ENCODE results near the gene MACROD1.

MACROD1 gene

DNA sequence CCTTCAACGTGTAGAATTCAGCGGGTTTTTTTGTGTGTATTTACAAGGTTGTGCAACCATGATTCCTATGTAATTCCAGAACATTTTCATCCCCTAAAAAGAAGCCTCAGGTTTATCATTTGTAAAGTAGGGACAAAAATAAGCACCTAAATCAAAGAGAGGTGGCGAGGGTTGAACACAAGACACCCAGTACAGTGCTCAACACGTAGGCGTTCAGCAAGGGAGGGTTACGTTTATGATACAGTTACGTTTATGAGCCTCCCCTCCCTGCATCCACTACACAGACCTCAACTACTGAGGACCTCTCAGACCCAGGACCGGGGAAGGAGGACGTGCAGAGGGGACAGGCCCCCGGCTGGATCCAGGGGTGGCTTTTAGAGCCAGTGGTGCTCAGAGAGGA lies 85.5 kb downstream of the MACROD1 start:
- DNase-seq = no peak

DNA sequence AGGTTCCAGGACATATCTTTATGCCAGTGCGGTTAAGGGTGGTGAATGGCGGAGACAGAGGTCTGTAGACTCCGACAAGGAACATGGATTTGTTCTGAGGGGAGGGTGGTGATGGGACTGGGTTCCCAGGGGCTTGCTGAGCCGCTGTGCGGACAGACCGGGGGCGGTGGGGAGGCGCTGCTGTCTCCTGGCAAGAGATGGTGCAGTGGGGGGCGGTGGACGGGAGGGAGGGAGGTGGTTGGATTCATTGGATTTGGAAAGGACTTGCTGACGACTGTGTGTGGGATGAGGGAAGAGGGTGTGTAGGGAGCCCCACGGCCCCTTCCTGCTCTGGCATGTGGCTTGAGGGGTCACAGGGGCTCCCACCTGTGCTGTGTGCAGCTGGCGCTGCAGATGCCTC lies 87.0 kb downstream of the MACROD1 start:
- peak in 3 of 58 donors; percentile 23 to 37 (median 32) for DNase-seq

DNA sequence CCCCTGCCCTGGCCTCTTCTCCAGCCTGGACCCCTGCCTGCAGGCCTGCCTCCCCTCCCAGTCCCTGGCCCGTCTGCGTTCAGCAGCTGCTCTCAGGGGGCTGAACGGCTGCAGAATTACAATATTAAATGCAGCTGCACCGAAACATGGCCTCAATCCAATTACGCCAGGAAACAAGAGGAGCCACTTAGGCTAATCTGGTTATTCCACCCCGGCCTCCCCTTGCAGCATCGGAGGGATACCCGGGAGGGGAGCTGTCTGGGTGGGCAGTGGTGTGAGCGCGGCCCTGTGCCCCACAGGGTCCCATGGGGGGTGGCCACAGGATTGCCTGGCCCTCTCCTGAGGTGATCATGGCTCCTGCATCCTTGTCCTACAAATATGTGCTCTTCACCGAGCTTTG lies 87.6 kb downstream of the MACROD1 start:
- DNase-seq = peak in 7 of 58 donors; percentile 11 to 45 (median 33)

DNA sequence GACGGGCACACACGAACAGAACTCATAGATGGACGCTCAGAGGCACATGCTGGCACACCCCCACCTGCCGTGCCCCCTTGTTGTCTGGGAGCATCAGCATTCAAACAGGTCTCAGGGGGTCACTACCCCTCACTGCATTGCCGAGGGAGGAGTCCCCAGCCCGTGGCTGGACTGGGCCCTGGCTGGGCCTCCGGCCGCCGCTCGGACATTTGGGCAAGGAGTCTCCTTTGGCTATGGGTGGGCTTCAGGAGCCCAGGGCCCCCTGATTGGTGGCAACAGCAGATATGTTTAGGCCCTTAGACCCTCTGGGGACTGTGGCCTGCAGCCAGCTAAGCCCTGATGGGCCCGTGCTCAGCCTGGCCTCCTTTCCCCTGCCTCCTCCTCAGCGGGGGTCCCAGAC lies 88.3 kb downstream of the MACROD1 start:
- DNase-seq = no peak

DNA sequence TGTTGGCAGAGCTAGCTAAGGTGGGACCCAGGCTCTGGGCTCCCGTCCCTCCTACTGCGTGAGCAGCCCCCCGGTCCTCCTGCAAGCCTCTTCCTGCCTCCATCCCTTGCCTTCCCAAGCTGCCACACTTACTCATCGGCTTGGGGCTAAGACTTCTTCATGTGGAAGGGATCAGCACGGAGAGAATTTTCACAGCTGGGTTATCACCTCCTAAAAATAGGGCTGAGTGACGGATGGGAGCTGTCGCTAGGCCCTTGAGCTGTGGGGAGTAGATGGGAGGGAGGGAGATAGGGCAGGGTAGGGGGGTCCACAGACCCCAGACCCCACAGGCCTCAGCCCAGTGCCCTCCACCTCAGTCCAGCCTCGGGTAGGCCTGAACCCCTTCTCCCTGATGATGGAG lies 89.2 kb downstream of the MACROD1 start:
- peak in 1 of 58 donors; percentile 34 for DNase-seq

DNA sequence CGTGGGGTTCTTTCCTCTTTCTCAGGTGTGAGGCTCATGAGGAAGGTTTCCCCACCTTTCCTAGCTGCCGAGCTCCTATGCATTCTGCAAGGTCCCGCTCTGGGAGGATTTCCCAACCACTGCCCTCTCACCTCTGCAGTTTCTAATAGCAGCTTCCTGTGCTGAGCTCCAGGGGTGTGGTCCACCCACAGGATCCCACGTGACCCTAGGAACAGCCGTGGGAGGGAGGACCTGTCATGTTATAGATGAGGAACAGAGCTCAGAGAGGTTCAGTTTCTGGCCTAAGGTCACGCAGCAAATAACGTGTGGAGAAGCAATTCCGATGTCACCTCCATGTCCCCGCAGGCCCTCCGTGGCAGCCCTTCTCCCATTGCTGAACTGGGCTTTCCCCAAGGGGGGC lies 91.7 kb downstream of the MACROD1 start:
- peak in 1 of 58 donors; percentile 46 for DNase-seq

DNA sequence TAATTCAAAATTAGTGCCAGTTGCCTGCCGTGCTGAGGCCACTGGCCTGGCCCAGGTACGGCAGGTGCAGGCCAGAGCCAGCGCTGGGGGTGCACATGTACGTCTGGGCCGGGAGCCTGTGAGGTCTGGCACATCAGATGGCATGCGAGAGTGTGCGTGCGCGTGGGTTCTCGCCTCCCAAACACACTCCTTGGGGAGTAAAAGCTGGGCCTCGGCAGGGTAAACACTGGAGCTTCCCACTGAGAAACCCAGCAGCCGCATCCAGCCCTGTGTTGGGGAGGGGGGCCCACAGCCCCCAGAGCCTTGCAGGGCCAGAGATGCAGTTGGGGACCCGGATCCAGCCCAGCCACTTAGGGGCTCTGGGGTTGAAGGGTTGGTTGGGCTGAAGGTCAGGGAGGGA lies 92.4 kb downstream of the MACROD1 start:
- DNase-seq = peak in 5 of 58 donors; percentile 17 to 52 (median 25)

DNA sequence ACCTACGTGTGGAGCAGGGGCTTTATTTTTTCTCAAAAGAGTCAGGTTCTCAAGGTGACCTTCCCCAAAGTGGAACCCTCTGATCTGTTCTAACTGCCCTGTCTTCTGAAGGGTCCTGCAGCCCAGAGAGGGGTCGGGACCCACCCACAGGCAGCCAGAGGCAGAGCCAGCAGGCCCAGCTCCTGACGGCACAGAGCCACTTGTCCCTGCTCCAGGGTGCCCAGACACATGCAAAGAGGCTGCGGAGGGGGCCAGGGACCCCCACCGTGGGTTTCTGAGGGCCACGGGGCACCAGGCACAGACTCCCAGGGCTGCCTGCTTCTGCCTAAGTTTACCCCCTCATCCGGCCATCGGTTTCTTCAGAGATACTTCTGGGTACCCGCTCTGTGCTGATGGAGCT lies 93.0 kb downstream of the MACROD1 start:
- no peak for DNase-seq

DNA sequence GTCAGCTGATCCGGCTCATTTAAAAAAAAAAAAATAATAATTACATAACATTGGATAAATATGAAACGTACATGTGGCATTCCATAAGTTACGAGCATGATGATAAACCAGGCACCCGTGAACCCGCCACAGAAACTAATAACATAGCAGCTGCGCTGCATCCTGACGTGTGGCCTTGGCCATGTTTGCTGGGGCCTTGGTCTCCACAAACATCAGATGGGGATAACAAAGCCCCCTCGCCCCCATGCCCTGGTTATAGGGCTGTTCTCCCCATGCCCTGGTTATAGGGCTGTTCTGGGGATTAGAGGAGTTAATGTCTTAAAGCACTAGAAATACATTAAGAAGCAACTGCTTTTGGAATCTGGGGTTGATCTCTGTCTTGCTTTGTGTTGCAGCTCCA lies 93.5 kb downstream of the MACROD1 start:
- DNase-seq = no peak

DNA sequence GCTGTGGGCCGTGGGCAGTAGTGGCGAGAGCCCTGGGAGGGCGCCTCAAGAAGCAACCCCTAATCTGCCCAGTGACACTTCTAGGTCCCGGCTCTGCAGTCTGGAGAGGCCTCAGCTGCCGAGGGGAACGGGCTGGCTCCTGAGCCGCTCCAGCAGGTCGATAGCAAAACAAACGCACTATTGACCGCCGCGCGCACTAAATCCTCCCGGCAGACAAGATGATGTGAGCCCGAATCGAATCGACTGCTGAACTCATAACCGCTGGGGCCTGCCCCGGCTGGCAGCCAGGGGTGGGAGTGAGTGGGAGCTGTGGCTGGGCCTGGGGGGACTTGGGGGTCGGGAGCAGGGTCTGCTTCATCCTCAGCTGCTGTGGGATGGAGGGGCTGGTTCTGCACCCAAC lies 94.1 kb downstream of the MACROD1 start:
- DNase-seq = peak in 7 of 58 donors; percentile 13 to 33 (median 21)

DNA sequence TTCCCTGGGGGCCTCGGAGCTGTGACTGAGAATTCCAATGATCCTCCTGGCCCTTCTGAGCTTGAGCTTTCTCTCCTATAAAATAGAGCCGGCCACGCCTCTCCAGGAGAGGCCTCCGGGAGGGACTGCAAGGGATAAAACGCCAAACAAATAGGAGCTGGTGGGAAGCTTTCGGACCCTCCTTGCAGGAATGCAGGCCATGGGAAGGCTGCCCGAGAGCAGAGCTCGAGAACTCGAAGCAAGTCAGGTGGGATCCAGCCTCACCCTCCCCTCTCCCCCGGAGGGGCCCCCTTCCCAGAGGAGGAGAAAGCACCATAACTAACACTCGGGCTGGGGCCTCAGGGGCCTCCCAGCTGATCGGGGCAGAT lies 95.6 kb downstream of the MACROD1 start:
- no peak for DNase-seq

DNA sequence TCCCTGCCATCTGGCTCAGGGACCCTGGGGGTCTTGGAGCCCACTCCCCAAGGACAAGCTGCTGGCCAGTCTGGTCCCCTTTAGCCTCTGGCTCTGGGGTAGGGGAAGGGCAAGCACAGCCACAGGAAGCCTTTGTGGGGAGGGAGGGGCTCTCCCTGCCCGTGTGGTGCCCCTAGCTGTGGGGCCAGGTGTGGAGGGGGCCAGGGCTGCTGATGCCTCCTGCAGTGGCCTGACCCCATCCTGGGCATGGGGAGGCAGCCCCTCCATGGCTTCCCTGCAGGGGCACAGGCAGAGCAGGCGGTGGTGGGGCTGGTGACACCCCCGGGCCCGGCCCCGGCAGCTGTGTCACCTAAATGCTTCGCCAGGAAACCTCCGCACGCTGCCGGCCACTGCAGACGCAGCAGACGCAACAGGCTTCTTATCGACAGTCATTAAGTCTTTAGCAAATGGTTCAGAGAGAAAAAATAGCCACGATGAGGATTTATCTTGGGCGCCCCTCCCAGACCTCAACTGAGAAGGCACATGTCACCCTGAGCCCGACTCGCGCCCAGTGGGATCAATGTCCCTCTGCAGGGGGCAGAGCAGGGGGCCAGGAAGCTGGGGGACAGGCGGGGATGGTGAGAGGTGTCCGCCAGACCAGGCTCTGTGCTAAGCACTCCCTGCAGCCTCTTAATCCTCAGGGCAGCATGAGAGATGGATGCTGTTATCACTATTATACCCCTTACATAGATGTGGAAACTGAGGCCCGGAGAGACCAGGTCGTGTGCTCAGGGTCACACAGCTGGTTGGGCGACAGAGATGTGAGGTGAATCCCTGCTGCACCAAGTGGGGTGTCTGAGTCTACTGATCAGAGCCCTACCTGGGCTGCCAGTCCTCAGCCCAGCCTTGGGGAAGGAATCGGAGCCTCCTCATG lies 96.3 kb downstream of the MACROD1 start:
- DNase-seq = no peak

DNA sequence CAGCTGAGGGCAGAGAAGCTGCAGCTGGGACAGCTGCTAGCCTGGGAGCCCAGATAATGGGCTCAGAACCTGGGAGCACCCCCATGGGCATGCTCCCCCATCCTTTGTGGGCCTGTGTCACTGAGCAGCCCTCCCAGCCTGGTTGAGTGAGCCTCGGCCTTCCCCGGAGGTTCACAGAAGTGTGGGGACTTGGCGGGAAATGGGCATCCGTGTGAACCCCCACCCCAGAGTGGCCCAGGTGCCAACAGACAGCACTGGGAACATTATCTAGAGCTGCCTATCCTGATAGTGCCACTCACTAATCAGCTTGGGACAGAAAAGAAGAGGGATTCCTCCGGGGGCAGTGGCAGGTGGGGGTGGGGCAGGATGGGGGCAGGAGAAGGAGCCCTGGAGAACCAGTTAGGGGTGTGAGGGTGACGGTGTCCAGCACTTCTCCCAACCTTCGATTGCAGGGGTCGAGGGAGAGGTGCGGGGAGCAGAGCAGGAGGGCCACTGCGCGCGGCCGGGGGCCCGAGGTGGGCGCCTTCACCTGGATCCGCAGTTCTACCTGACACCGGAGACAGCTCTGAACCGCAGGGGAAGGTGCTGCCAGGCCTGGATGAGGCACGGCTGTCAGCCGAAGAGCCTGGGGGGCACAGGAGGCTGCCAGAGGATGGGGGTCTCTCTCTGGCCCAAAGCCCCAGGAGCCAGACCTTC lies 97.1 kb downstream of the MACROD1 start:
- no peak for DNase-seq

DNA sequence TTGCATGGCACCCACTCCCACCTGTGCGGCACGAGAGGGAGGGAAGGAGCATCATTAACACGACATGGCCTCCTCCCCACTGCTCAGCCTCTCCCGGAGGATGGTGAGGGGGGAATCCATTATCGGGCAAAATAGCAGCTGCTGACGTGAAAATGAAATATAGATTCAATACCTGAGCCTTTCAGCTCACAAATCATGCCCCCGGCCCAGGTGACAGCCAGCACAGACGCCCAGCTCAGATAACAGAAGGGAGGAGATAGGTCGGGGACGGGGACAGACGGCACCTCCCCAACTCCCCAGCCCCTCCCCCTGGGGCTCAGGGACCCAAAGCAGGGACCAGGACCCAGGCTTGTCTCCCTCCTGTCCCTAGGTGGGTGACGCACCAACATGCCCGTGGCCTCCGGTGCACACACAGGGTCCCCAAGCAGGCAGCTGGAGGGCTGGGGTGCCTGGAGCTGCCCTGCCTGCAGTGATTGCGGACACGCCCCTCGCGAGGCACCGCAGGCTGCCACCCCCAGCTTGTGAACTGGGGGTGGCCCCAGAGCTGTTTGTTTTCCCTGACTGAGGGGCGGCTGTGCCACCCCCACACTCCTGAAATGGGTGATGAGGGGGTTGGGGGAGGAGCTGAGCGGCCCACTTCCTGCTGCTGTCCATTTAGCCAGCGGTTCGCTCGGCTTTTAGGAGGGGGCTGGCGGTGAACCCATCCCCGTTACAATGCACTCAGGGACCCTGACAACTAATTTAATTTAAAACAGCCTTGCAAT lies 98.5 kb downstream of the MACROD1 start:
- no peak for DNase-seq

DNA sequence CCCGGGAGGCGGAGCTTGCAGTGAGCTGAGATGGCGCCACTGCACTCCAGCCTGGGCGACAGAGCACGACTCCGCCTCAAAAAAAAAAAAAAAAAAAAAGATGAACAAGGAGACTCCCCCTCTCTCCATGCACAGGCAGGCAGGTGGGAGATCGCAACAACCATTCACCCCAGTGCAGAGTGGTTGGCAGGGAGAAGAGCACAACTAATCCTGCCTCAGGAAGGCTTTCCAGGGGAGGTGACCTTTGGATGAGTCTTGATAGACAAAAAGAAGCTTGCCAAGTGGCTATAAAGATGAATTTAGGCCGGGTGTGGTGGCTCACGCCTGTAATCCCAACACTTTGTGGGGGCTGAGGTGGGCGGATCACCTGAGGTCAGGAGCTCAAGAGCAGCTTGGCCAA lies 100.2 kb downstream of the MACROD1 start:
- DNase-seq = no peak

DNA sequence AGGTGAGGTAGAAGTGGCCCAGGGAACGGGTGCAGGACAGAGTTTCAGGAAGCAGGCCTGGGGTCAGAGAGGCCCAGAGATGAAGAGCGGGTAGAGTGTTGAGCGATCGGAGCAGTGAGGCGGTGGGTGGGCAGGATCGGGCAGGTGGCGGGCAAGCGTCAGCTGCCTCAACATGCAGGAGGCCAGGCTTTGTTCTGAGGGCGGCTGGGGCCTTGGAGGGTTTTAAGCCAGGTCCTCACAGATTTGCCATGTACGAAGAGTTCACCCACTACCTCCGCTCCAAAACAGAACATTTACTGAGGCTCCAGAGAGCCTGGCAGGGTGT lies 100.8 kb downstream of the MACROD1 start:
- DNase-seq = no peak

DNA sequence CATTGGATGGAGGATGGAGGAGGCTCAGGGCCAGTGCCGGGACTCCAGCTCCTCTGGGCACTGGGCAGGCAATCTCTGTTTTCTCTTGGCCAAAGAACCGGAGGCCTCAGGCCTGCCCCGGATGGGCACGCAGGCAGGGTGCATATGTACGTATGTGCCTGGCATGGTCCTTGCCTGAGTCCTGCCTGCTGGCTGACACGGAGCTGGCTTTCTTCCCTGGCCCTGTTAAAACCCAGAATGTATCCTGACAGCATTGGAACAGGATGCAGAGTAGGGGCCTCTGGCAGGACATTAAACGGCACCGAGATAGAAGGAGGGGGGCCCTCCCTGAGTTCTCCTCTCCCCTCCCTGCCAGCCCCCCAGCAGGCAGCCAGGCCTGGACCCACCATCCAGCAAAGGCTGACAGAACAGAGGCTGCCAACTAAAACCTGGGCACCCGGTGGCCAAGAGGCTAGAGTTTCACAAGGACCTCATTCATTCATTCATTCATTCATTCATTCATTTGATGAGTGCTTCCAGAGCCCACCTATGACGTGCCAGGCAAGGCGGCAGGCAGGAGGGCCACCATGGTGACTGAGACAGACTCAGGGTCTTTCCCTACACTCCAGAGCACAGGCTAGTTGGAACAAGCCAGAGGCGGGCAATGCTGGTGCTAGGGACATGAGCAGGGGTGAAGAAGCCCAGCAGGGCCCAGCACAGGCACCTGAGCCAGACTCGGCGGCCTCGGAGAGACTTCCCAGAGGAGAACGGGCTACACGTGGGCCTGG lies 101.4 kb downstream of the MACROD1 start:
- no peak for DNase-seq

DNA sequence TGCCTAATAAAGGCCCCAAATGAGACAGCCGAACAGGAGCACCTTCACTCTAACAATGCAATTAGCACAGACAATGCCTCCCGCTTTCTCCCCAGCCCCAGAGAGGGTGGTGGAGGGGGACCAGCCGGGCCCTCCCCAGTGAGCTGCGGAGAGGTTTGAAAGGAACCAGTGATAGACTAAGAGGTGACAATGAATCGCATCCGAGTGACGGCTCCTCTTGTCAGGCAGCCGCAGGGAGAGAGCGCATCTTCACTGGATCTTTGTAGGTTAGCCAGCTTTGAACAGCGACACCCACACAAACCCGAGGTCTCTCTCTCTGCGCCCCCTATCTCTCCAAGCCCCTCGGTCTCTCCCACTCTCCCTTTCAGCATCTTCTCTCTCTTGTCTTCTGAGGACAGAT lies 102.1 kb downstream of the MACROD1 start:
- DNase-seq = peak in 3 of 58 donors; percentile 36 to 44 (median 41)

DNA sequence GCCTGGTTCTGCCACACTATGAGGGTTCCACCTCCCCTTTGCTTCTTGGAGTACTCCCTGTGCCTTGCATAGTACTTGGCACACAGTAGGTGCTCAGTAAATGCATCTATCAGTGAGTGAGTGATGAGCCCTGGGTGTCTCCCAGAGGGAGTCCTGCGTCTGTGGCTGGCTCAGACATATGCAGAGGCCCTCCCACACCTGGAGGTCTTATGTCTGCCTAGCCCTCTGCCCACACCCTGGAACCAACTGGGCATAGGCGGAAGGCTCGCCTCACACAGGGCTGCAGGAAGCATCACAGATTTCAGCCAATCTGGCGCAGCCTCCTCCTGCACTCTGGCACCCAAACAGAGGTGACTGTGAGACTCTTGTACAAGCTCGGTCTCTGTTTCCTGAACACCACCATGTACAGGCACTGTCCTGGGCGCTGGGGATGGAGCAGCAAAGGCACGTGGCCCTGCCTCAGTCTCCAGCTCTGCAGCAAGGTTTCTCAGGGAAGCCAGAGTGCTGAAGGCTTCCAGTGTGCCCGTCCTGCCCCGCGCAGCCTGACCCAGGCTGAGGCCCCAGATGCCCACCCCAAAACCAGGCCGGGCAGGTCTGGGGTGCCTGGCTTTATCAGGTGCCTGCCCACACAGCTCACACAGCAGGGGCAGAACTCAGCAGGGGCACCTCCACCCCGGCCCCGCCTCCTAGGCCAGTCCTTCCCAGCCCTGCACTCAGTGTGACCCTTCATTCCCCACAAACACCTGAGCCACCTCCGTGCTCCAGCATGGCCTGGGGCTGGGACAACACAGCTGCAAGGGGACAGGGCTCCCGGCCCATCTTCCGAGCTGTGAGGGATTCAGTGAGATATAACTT lies 103.5 kb downstream of the MACROD1 start:
- no peak for DNase-seq

DNA sequence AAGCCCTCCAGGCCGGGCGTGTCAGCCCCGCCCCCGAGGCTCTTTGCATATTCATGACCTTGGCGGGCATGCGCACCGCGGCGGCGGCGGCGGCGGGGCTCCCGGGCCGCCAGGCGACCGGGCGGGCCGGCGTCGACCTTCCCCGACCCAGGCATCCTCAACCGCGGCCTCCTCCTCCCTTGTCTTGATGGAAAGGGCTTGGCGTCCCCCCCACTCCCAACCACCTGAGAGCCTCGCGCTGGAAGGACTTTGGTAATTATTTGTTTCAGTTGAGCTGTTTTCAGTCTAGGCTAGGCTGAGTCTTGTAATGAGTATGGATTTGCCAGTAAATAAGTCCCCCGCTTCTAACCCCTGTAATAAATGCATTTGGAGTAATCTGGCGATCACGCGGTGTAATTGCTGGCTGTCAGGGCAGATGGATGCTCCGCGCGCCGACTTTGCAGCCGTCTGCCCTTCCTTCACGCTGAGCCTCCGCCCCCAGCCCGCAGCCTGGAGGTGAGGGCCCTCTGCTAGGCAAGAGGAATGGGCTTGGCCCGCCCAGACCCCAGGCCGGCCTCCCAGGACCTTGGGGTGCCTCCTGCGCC lies 105.0 kb downstream of the MACROD1 start:
- DNase-seq = peak in 40 of 58 donors; percentile 12 to 73 (median 40)
